Measurements from ENCODE around the gene AGTR1. TPM values are rescaled to one million over a fixed set of nuclear protein-coding genes. Genes with fewer than 3 reads are reported as not detected.
A peak's percentile ranks its signal among the peaks of the same experiment; 100 is the strongest.

AGTR1 gene
- total RNA-seq, 1 experiment from 2014 or later, result not detected

DNA sequence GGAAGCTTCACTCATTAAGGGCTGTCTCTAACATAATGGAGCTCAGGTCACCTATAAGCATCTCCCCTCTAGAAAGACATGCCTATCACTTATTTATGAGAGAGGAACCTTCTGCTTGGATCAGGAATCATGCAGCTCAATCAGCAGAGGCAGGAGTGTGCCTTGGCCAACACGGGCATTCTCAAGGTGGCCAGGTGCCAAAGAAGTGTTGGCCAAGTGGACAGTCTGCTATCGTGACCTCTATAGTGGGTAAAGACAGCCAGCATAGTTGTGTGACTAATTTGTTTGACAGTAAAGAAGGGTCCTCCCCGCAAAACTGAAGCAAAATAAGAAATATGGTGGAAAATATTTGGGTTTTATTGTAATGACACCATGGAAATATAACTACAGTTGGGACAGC is 14.7 kb upstream of the AGTR1 start:
- no peak overlapping the region for H3K27ac Mint-ChIP-seq (ENCODE audit: low read depth, unreplicated experiment)
- peaks cover 47% of the 10 kb centered on the region for H3K27me3 Mint-ChIP-seq (ENCODE audit: insufficient read depth, unreplicated experiment)
- H3K4me3 Mint-ChIP-seq (ENCODE audit: unreplicated experiment), result no peak overlapping the region
- ChIA-PET POLR2A (no interaction called here), CTCF (interaction anchor here (0.7 kb wide), 1 partner anchor 304 kb away, joined by 3 read pairs; no protein-coding TSS in a partner anchor)
- BruUV-seq (replicated peaks), result no TSS peak
- intact Hi-C loops (cut with micrococcal nuclease), result no loop called here
- DNase-seq (ENCODE audit: unreplicated experiment), result peak; percentile 8
- no peaks in the 10 kb centered on the region for H3K9me3 Mint-ChIP-seq (ENCODE audit: unreplicated experiment)
- H3K4me1 Mint-ChIP-seq (ENCODE audit: insufficient read depth, unreplicated experiment), result peaks cover 5% of the 10 kb centered on the region
- H3K36me3 Mint-ChIP-seq (ENCODE audit: insufficient read depth, unreplicated experiment), result no peaks in the 10 kb centered on the region
- TF ChIP-seq, protein P1, sequence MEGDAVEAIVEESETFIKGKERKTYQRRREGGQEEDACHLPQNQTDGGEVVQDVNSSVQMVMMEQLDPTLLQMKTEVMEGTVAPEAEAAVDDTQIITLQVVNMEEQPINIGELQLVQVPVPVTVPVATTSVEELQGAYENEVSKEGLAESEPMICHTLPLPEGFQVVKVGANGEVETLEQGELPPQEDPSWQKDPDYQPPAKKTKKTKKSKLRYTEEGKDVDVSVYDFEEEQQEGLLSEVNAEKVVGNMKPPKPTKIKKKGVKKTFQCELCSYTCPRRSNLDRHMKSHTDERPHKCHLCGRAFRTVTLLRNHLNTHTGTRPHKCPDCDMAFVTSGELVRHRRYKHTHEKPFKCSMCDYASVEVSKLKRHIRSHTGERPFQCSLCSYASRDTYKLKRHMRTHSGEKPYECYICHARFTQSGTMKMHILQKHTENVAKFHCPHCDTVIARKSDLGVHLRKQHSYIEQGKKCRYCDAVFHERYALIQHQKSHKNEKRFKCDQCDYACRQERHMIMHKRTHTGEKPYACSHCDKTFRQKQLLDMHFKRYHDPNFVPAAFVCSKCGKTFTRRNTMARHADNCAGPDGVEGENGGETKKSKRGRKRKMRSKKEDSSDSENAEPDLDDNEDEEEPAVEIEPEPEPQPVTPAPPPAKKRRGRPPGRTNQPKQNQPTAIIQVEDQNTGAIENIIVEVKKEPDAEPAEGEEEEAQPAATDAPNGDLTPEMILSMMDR (IDR thresholded peaks at IDR 0.05; ENCODE audit: unreplicated experiment), result no peak

DNA sequence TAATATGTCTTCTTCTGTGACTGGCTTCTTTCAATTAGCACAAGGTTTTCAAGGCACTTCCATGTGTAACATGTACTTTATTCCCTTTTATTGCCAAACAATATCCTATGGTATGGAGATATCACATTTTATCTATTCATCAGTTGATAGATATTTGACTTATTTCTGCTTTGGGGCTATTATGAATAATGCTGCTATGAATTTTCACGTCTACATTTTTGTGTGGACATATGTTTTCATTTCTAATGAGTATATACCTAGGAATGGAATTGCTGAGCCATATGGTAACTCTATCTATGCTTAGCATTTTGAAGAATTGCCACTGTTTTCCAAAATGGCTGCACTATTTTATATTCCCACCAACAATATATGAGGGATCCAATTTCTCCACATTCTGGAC is 3.6 kb upstream of the AGTR1 start:
- no TSS peak for BruUV-seq (replicated peaks)
- CTCF ChIA-PET, result no interaction called here
- TF ChIP-seq, protein P1 (IDR thresholded peaks at IDR 0.05; ENCODE audit: unreplicated experiment), result no peak
- no peak overlapping the region for H3K4me3 Mint-ChIP-seq (ENCODE audit: unreplicated experiment)
- no peaks in the 10 kb centered on the region for H3K9me3 Mint-ChIP-seq (ENCODE audit: unreplicated experiment)
- H3K4me1 Mint-ChIP-seq (ENCODE audit: insufficient read depth, unreplicated experiment), result no peaks in the 10 kb centered on the region
- no peak overlapping the region for H3K27ac Mint-ChIP-seq (ENCODE audit: low read depth, unreplicated experiment)
- intact Hi-C loops (cut with micrococcal nuclease), result no loop called here
- DNase-seq (ENCODE audit: unreplicated experiment), result no peak
- POLR2A ChIA-PET, result no interaction called here
- H3K27me3 Mint-ChIP-seq (ENCODE audit: insufficient read depth, unreplicated experiment), result peaks cover 53% of the 10 kb centered on the region
- no peaks in the 10 kb centered on the region for H3K36me3 Mint-ChIP-seq (ENCODE audit: insufficient read depth, unreplicated experiment)

DNA sequence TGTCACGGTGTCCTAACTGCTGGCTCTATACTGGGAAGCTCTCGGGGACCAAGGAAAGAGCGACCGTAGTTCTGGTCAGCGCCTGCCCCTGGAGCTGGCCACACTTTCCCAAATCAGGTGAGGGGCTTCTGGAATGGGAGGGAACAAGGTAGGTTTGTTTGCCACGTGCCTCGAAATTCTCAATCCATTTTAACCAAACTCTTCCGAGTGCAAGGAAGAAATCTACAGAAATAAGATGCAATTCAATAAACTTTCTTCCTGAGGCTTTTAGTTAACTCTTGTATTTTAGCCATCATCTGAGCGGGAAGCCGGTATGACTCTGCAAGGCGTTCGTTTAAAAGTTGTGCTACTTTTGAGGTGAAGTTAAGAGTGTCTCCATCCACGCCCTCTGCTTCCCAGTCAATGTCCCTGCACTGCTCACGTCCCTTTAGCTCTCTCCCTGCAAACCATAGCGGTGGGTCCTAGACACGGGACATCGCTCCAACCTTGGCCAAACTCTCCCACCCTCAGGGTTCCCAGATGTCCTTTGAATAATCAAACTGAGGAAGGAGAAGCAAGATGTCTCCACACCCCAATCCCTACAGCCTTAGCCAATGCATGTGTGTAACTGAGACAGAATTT is 597 bp downstream of the AGTR1 start:
- Mint-ChIP-seq H3K4me1 (ENCODE audit: insufficient read depth, unreplicated experiment) (no peaks in the 10 kb centered on the region), H3K4me3 (ENCODE audit: unreplicated experiment) (no peak overlapping the region), H3K27me3 (ENCODE audit: insufficient read depth, unreplicated experiment) (peaks cover 55% of the 10 kb centered on the region), H3K27ac (ENCODE audit: low read depth, unreplicated experiment) (no peak overlapping the region), H3K9me3 (ENCODE audit: unreplicated experiment) (no peaks in the 10 kb centered on the region), H3K36me3 (ENCODE audit: insufficient read depth, unreplicated experiment) (no peaks in the 10 kb centered on the region)
- CTCF ChIA-PET, result no interaction called here
- POLR2A ChIA-PET, result no interaction called here
- intact Hi-C loops (cut with micrococcal nuclease), result no loop called here
- no TSS peak for BruUV-seq (replicated peaks)
- DNase-seq (ENCODE audit: unreplicated experiment), result no peak
- TF ChIP-seq, protein P1 (IDR thresholded peaks at IDR 0.05; ENCODE audit: unreplicated experiment), result no peak

DNA sequence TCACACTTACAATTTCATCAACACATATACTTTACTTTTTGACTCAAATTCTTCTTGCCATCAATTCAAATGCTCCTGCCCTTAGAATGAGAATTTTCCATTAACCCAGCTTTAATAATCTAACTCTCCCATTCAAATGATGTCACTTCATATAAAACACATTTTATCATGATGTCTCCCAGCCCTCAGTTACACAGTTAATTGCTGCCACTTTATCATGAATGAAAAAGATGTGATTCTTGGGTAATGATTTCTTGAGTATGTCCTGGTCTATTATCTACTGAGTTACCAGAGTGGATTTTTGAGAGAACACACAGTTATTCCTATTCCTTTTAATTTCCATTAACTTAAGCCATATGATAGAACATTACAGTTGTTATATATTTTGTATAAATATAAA is 7.6 kb downstream of the AGTR1 start:
- ChIA-PET CTCF (no interaction called here), POLR2A (no interaction called here)
- H3K4me1 Mint-ChIP-seq (ENCODE audit: insufficient read depth, unreplicated experiment), result no peaks in the 10 kb centered on the region
- H3K27ac Mint-ChIP-seq (ENCODE audit: low read depth, unreplicated experiment), result no peak overlapping the region
- intact Hi-C loops (cut with micrococcal nuclease), result no loop called here
- peaks cover 42% of the 10 kb centered on the region for H3K27me3 Mint-ChIP-seq (ENCODE audit: insufficient read depth, unreplicated experiment)
- H3K36me3 Mint-ChIP-seq (ENCODE audit: insufficient read depth, unreplicated experiment), result no peaks in the 10 kb centered on the region
- no peak for DNase-seq (ENCODE audit: unreplicated experiment)
- H3K9me3 Mint-ChIP-seq (ENCODE audit: unreplicated experiment), result no peaks in the 10 kb centered on the region
- TF ChIP-seq, protein P1 (IDR thresholded peaks at IDR 0.05; ENCODE audit: unreplicated experiment), result no peak
- no TSS peak for BruUV-seq (replicated peaks)
- H3K4me3 Mint-ChIP-seq (ENCODE audit: unreplicated experiment), result no peak overlapping the region
